ENCODE data around the gene OPCML. TPM values are rescaled to one million over a fixed set of nuclear protein-coding genes. Genes with fewer than 3 reads are reported as not detected.

OPCML gene
- total and polyA plus RNA-seq, 2 experiments from 2014 or later, result 0.21 to 0.51 TPM

DNA sequence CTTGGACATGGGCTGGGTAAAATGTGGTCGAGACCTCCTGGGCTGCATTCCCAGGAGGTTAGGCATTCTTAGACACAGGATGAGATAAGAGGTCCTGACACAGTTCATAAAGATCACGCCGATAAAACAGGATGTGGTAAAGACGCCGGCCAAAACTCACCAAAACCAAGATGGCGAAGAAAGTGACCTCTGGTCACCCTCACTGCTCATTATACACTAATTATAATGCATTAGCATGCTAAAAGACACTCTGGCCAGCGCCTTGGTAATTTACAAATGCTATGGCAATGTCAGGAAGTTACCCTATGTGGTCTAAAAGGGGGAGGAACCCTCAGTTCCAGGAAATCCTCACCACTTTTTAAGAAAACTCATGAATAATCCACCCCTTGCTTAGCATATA is 983.3 kb downstream of the OPCML start:
- H3K4me1 ChIP-seq (ENCODE audit: low read depth), result no peaks in the 10 kb centered on the region
- no peak overlapping the region for H3K27ac ChIP-seq
- peak in 1 of 2 donors; percentile 20 for DNase-seq (ENCODE audit: low read depth in 1 of 2, low spot score in 1 of 2)
- H3K36me3 ChIP-seq, result no peaks in the 10 kb centered on the region
- H3K4me3 ChIP-seq, result no peak overlapping the region
- no peaks in the 10 kb centered on the region for H3K9me3 ChIP-seq (ENCODE audit: low read depth)
- no peaks in the 10 kb centered on the region for H3K27me3 ChIP-seq
- TF ChIP-seq CTCF (IDR thresholded peaks at IDR 0.05; ENCODE audit: low read depth, low read length), result no peak

DNA sequence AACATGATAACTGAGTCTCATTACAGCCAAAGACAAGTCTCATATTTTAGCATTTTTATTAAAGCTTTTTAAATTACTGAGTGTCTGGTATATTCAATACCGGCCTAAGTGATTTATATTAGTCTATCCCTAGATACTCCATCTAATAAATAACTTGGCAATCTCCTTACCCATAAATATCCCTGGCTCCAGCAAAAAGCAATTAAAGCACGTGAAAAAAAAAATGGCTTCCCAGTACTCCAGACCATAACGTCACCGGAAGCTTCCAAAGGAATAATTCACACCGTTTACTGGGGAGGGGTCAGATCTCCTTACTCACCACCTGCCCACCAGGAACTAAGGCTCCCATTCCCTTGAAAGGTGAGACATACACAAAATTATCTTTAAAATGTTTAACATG is 988.3 kb downstream of the OPCML start:
- no peak for TF ChIP-seq CTCF (IDR thresholded peaks at IDR 0.05; ENCODE audit: low read depth, low read length)

GRCh38 chr11:132541794-132542193 is 990.5 kb downstream of the OPCML start:
- Histone ChIP-seq H3K36me3 (no peaks in the 10 kb centered on the region), H3K27ac (no peak overlapping the region), H3K9me3 (ENCODE audit: low read depth) (no peaks in the 10 kb centered on the region), H3K4me3 (no peak overlapping the region), H3K4me1 (ENCODE audit: low read depth) (peaks cover 8% of the 10 kb centered on the region), H3K27me3 (no peaks in the 10 kb centered on the region)
- TF ChIP-seq CTCF (IDR thresholded peaks at IDR 0.05; ENCODE audit: low read depth, low read length), result no peak
- DNase-seq (ENCODE audit: low read depth in 1 of 2, low spot score in 1 of 2), result no peak

More for the DNA sequence above, 988.3 kb downstream of the OPCML start:
- Histone ChIP-seq H3K9me3 (ENCODE audit: low read depth) (no peaks in the 10 kb centered on the region), H3K4me1 (ENCODE audit: low read depth) (peaks cover 8% of the 10 kb centered on the region), H3K27me3 (no peaks in the 10 kb centered on the region), H3K27ac (no peak overlapping the region), H3K4me3 (no peak overlapping the region), H3K36me3 (no peaks in the 10 kb centered on the region)
- DNase-seq (ENCODE audit: low read depth in 1 of 2, low spot score in 1 of 2), result no peak

- H3K4me3 ChIP-seq, result no peak overlapping the region
- no peaks in the 10 kb centered on the region for H3K9me3 ChIP-seq (ENCODE audit: low read depth)
- H3K27me3 ChIP-seq, result no peaks in the 10 kb centered on the region
- H3K27ac ChIP-seq, result no peak overlapping the region
- H3K4me1 ChIP-seq (ENCODE audit: low read depth), result peaks cover 8% of the 10 kb centered on the region
- no peak for TF ChIP-seq CTCF (IDR thresholded peaks at IDR 0.05; ENCODE audit: low read depth, low read length)
- no peak for DNase-seq (ENCODE audit: low read depth in 1 of 2, low spot score in 1 of 2)
- H3K36me3 ChIP-seq, result no peaks in the 10 kb centered on the region
Observed at GRCh38 chr11:132540581-132540980, 991.7 kb downstream of the OPCML start.

DNA sequence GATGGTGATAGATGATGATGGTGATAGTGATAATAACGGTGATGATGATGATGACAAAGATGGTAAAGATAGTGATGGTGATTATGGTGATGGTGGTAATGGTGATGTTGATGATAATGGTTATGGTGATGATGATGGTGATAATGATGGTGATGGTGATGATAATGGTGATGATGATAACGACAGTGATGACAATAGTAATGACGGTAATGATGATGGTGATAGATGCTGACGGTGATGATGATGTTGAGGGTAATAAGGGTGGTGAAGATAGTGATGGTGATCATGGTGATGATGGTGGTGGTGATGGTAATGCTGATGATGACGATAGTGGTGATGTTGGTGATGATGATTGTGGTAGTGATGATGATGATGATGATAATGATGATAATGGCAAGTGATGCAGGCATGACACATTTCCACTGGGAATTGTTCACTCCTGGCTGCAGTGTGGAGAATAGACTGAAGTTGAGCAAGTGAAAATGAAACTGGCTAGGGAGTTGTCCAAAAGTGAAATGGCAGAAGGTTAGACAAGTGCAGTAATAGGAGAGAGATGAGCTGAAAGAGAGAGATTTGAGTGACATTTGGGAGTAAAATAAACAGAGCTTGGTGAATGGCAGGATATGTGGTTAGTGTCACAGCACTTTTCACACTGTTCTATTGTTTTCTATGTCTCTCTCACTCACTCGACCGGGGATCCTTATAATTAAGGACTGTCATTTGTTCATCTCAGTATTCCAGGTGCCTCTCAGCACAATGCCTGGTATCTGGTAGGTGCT is 992.5 kb downstream of the OPCML start:
- Histone ChIP-seq H3K27me3 (no peaks in the 10 kb centered on the region), H3K4me3 (no peak overlapping the region), H3K27ac (no peak overlapping the region), H3K36me3 (no peaks in the 10 kb centered on the region), H3K4me1 (ENCODE audit: low read depth) (peaks cover 8% of the 10 kb centered on the region), H3K9me3 (ENCODE audit: low read depth) (no peaks in the 10 kb centered on the region)
- DNase-seq (ENCODE audit: low read depth in 1 of 2, low spot score in 1 of 2), result no peak
- TF ChIP-seq CTCF (IDR thresholded peaks at IDR 0.05; ENCODE audit: low read depth, low read length), result no peak

Data from cardiac muscle cell (in vitro differentiated cells and primary cell).